COLO829 (cell line): ENCODE data around the gene RASGRP3.
"Not testable (repeated sequence)": the region's sequence is repeated elsewhere in the genome, so short reads cannot be mapped to it uniquely, and the experiment has no call there.

Experiments used
- DNase-seq: peaks from one replicate; pipeline ENCODE4 v3.0.0; 2012; ENCODE audit warnings: low spot score

RASGRP3 gene

DNA sequence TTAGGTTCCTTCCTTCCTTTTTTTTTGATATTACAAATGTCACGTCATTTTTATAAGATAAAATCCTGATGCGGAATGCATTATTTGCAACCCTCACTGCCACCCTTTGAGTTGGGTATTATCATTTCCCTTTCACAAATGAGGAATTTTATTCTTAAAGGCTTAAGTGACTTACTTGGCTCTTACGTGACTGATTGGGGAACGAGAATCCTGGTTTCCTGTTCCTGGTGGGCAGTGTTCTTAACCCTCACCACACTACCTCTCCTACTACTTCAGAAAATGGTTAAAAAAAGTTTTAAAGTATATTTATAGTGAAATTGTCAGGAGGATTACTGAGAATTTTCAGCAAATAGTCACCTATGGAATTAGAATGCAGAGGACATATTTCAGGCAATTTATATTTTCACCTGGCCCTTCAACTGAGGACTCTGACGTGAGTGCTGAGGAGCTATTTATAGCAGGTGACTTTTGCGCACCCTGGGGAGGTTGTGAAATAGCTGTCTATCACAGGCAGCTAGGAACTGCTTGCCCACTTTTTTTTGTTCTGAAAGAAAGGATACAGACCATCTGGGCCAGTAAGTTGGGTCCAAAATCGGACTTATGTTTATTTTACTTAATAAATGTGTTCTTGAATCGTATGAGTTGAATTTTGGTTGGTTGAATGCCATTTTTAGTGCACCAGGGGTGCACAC lies 18.7 kb upstream of the RASGRP3 start:
- DNase-seq = no peak

GRCh38 chr2:33458248-33458819 lies 18.1 kb upstream of the RASGRP3 start:
- no peak for DNase-seq

DNA sequence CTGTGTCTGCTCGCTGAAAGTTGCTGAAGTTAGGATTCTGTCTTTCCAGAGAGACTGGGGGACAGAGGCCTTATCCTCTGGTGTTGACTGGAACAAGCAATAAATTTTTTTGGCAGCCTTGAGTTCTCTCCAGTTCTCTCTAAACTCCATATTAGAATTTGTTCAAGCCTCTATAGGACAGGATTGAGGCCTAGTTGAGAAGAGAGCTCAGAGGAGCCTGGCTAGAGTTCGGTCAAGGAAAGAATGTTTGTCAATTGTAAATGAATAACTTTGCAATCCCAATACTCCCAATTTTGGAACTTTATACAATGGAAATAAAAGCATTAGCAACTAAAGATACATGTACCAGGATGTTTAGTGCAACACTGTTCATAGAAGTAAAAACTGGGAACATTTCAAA lies 16.7 kb upstream of the RASGRP3 start:
- DNase-seq = no peak

- DNase-seq = not testable (repeated sequence)
These were observed 13.9 kb upstream of the RASGRP3 start for GRCh38 chr2:33462512-33462911.

GRCh38 chr2:33467413-33467812 lies 9.0 kb upstream of the RASGRP3 start:
- DNase-seq = no peak

DNA sequence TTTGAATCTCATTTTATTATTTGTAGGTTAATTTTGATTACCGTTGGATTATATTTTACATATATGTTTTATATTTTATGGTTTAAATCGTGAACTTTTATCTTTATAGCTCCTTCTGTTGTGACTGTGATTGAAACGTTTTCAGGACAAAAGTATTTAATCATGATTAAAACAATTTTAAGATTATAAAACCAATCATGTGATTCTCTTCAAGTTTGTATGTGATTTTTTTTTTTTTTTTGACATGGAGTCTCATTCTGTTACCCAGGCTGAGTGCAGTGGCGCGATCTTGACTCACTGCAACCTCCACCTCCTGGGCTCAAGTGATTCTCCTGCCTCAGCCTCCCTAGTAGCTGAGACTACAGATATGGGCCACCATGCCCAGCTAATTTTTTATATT lies 7.2 kb upstream of the RASGRP3 start:
- no peak for DNase-seq

DNA sequence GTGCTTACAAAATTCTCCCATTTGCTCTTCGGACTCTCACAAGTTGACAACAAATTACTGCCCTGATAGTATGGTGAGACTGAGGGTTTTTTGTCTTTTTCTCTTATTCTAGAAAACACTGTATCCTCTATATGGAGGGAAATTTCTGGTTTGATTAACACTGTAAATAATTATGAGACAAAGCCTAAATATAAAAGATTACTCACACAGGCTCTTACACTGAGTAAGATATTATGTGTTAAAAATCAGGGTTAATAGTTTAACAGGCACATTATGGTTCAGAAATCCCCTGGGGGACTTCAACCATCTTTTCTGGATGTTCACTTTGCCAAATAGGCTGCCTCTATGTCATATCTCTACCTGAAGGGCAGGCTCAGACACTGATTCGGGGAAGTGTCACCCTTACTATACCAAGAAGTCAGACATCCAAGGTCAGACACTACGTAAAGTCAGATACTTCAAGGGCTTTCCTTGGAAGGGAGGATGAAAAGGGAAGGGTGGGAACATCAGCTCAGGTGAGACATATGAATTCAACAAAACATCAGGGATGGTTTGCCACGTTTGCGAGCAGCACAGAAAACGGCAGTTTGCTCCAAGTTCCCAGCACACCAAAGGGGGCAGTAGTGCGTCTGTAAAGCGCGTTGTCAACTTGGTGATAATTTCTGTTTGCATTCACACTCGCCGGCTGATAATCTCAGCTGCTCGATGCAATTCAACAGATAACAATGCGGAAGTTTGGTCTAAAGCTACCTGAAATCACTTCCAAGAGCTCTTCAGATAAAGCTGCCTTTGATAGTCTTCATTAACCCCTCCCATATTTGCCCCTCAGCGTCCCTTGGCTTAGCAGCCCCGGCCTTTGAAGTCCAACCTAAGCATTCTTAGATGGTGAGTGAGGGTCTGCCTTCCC lies 972 bp upstream of the RASGRP3 start:
- peak; percentile 66 for DNase-seq

DNA sequence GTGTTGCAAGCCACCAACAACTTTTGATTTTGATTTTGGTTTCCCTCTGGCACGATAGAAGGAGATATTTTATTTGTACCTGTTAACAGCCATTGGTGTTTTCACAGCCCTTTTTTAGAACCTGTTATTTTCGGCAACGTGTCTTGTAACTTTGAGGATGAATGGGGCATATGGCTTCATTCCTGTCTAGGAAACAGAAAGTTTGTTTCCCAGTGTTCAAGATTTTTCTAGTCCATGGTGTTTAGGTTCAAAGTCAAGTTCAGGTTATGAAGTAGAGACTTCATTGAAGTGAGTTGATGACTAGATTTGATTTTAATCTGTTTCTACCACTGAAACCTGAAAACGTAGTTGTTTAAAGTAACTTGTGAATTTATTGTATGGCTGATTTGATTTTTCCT lies 343 bp downstream of the RASGRP3 start:
- no peak for DNase-seq

DNA sequence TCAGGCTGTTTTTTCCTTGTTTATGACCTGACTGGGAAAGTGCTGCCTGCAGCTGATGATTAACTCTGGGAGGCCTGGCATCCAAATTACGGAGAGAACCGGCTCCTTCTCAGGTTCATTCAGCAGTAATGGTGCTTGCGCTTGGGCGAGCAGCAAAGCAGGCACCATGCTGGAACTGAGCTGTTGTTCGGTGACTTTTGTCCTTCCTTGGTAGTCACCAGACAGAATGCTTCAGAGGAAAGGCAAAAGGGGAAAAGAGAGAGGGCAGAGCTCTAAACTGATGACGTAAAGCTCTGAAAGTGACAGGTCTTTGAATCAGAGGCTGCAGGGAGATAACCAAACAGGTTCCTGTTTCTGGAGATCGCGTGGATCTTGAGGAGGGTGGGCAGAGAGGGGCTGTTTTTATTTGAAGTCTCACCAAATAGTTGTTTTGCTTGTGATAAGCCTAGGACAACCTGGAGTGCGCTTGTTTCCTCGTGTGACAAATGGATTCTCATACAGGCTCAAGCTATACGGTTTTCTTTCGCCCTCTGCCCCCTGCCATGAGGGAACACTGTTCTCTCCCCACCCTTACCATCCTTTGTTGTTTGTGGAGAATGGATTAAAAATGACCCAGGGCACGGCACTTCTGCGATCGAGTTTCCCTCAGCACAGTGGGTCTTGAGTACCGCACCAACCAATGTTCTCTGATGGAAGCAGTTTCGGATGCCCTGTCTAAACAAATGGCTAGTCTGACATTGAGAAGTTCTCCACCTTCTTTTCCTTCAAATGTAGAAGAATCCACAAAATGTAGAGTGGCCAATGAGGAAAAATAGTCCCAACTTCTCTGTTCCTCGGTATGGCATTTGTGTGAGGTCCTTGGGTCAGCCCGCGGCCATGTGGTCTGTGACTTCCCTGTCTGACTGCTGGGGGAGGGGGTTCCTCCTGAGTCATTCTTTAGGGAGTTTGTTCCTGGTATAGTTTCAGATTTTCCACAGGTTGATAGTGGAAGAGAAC lies 1.3 kb downstream of the RASGRP3 start:
- no peak for DNase-seq

DNA sequence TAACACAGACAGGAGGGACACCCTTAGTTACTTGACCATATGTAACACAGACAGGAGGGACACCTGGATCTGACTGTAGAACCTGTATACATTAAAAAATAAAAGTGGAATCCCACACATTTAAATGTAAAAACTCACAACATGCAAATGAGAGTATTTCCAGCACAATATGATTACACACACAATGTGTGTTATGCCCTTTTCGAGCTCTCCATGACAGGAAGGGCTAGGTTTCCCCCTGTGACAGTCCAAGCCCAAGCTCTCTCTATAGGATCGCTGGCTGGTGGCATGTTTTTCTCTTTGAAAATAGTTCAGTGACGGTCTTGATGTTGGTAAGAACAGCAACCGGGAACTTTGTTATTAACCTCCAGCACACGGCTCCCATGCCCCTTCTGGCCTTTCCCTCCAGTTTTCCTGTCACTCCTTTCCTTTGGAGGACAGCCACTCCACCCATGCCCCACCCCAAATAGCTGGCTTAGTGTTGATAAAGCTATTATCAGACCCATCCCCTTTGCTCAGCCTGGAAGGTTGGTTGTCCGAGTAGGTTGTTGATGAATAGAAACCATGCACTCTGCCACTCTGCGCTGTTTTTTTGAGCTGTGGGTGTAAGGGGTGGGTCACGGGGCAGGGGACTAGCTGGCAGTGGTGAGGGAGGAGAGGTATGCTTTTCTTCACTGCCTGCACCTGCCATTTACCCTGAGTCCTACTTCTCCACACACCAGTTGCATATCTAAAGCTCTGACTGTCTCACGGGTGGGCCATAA lies 2.7 kb downstream of the RASGRP3 start:
- no peak for DNase-seq

GRCh38 chr2:33482518-33482917 lies 6.1 kb downstream of the RASGRP3 start:
- no peak for DNase-seq

DNA sequence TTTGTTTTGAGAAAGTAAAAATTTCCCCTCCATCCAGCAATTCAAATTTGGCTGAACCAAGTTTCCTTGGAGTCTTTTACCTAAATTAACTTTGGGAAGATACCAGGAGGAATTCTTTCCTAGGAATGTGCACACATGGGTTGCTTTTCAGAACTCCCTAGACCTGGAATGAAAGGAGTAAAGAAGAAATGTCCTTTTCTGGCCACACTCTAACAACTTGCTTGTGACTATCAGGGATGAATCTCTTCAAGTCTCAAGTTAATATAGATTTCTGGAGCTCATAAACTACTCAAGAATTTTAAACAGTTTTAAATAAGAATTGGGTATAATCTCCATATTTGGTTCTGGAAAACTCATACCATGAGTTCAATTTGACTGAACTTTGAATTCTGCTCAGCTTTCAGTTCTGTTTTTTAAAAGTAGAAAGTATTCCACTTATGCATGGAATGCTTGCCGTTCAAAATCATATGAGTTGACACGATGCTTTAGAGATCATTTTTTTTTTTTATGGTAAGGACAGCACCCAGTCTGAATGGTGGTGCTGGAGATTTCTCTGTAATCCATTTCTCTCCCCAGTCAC lies 7.7 kb downstream of the RASGRP3 start:
- no peak for DNase-seq

GRCh38 chr2:33485051-33485450 lies 8.6 kb downstream of the RASGRP3 start:
- DNase-seq = no peak

GRCh38 chr2:33486544-33486943 lies 10.1 kb downstream of the RASGRP3 start:
- no peak for DNase-seq

DNA sequence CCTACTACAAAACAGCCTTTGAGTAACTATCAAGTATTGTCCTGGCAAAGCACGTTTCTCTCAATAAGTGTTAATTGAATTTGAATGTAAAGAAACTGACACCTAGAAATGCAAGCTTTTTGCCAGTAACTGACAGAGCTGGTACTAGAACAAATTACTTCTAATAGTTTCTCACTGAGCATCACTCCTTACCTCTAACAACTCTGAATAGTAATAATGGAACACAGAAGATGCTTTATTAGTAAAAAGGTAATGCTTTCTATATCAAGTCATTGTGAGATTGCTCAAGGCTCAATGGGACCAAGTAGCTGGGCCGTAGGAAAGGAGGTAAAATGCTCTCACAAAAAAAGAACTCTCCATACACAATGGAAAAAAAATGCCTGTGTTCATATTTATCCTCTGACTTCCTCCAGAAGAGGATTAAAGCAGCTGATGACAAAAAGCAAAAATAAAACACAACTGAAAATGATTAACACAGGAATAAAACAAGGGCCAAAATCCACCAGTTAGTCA lies 11.8 kb downstream of the RASGRP3 start:
- no peak for DNase-seq

DNA sequence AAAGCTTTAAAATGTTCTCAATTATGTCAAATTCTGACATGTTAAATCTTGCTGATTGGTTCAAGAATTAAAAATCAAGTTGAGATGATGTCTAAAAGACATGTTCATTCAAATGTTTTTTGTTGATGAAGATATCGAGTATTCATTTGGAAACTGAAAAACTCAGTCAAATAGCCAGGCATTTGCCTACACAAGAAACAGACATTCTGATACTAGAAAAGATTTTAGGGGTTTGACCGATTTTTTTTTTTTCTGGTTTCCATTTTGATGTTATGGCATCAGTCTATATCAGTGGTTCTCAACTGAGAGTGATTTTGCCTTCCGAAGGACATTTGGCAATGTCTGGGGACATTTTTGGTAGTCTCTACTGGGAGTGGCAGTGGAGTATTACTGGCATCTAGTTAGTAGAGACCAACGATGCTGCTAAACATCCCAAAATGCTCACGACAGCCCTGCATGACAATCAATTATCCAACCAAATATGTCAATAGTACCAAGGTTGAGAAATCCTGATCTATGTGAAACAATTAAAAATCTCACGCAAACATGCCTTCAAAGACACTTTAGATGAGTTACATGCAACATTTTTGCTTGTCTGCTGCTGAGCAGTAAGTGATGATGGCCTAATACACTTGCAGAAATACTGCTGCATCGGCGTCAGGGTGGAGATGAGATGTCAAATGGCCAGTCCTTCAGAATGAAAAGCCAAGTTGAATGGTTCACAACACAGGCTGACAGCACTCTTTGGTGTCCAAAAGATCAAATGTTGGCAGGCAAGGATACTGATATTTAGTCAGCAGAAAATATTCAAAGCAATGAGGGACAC lies 12.5 kb downstream of the RASGRP3 start:
- DNase-seq = no peak

- no peak for DNase-seq
These were observed 13.5 kb downstream of the RASGRP3 start for GRCh38 chr2:33489835-33490431.

- no peak for DNase-seq
These were observed 15.1 kb downstream of the RASGRP3 start for GRCh38 chr2:33491441-33492084.
